Measurements from ENCODE around the gene FADS6.

DNA sequence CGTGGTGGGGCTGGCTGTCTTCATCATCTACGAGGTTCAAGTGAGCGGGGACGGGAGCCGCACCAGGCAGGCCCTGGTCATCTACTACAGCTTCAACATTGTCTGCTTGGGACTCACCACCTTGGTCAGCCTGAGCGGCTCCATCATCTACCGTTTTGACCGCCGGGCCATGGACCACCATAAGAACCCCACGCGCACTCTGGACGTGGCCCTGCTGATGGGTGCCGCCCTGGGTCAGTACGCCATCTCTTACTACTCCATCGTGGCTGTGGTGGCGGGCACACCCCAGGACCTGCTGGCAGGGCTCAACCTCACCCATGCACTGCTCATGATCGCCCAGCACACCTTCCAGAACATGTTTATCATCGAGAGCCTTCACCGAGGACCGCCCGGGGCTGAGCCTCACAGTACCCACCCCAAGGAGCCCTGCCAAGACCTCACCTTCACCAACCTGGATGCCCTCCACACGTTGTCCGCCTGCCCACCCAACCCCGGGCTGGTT lies 37.2 kb upstream of the FADS6 start:
- TF ChIP-seq, protein P1, sequence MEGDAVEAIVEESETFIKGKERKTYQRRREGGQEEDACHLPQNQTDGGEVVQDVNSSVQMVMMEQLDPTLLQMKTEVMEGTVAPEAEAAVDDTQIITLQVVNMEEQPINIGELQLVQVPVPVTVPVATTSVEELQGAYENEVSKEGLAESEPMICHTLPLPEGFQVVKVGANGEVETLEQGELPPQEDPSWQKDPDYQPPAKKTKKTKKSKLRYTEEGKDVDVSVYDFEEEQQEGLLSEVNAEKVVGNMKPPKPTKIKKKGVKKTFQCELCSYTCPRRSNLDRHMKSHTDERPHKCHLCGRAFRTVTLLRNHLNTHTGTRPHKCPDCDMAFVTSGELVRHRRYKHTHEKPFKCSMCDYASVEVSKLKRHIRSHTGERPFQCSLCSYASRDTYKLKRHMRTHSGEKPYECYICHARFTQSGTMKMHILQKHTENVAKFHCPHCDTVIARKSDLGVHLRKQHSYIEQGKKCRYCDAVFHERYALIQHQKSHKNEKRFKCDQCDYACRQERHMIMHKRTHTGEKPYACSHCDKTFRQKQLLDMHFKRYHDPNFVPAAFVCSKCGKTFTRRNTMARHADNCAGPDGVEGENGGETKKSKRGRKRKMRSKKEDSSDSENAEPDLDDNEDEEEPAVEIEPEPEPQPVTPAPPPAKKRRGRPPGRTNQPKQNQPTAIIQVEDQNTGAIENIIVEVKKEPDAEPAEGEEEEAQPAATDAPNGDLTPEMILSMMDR (IDR thresholded peaks at IDR 0.05), result no peak
- TF ChIP-seq POLR2A (IDR thresholded peaks at IDR 0.05) (no peak), POLR2AphosphoS5 (IDR thresholded peaks at IDR 0.05) (no peak)

Measured in prostate gland (tissue), 2 donors.